HUDEP-2 (cell line): ENCODE data around the gene EPB41L2.
"Not testable (repeated sequence)": the region's sequence is repeated elsewhere in the genome, so short reads cannot be mapped to it uniquely, and the experiment has no call there.

Experiments used
- DNase-seq, 76 experiments: peaks; one replicate each; lab custom pipeline; 2025; ENCODE audit not compliant: unreplicated experiment in 76 of 76; lab: John Stamatoyannopoulos, UW

The EPB41L2 gene

GRCh38 chr6:131007286-131007685 is 55.8 kb downstream of the EPB41L2 start:
- DNase-seq = no peak

DNA sequence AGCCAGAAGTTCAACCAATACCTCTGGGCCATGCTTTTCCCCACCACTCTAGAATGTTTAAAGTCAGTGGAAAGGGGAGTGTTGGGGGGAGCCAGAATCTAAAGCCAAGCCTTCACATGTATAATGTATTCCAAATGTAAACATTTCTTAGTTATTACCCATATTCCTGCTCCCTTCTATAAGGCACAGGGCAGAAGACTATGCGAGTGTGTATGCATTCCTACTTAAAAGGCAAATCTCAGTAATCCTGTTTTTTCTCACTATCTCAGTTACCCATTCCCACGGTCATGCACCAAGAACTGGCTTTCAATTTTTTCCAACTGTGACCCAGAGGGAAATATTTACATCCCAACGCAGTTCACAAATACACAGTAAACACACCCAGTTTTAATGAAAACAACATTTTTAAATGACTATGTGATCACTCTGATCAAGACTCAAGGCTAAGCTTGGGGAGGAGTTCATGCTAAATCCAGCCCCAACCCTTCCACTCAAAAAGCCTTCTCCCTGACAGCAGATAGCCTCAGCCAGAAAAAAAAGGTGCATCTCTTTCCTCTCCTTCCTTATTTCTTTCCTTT is 57.5 kb downstream of the EPB41L2 start:
- DNase-seq = no peak

GRCh38 chr6:131004936-131005335 is 58.1 kb downstream of the EPB41L2 start:
- no peak for DNase-seq

- no peak for DNase-seq
Measured at GRCh38 chr6:131004387-131004755, 58.7 kb downstream of the EPB41L2 start.

DNA sequence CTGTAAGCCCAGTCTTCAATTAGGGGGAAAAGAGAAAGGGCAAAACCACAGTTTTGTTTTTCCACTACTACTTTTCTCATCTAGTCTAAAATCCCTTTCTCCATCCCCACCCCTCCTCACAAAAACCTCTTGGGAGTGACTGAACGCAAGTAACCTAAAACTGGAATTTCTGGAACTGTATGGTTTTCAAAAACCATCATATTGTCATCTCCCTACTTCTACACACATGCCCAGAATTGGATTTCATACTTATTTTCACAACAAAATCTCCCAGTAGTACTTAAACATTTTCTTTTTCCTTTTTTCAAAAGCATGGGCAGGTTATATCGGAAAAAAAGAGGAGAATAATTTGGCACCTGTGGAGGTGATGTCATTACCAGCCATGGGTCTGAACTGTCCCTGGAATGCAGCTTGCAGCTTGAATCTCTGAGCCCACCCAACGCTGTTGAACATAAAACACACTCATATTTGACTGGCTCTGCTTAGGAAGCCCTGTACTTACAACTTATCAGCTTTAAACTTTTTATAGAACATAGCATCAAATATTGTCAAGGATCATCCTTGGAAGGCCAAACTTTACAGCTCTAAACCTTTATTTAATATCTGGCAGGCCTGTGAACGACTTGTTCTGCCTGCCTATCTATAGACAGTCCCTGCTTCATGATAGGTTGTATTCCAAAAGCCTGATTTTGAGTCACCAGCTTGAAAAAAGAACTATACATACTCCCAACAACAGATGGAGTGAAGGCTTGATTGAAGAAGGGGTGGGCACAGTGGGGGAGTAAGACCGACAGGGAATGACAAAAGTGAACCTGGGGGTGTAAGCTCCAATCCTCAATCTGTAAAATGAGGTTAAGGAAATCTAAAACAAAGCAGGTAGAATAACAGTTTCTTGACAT is 59.3 kb downstream of the EPB41L2 start:
- no peak for DNase-seq

DNA sequence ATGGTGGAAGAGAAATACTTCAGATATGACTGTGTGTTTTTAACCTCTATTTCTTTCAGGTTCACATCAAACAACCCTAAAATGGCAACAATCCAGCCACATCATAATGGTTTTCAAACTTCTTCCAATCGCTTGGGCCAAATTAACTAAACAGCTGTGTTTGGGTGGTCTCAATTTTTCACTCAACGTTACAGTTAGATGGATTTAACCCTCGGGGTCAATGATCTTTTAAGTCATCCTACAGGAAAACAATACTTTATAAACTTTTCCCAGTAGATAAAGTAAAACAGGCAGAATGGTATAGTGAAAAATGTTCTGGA is 60.4 kb downstream of the EPB41L2 start:
- DNase-seq = no peak

DNA sequence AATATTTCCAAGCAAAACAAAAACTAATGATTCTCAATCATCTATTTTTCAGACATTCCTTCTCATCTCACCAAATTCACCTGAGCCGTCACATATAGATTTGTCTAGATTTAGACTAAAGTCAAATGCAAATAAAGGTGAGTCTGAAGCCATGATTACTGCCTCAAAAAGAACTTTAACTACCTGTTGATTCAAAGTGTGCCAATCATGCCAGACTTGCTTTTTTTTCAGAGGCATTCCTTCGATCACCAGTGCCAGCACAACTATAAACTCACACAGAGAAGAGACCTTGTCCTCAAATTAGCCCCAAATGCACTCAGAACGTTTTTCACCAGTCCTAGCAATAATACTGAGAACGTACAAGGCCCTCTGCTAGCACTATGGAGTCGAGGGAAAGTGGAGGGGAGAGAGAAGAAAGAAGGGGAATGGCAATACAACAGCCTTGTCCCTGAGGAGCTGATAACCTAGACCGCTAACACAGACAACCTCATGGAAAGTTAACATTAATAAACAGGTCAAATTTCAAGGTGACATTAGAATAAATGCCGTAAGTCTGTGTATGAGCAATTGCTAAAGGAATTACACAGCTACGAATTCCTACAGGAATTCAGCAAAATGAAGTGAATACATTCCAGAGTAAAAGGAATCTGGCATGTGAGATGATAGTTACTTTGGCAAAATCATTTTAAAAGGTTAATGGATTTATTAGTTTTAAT is 60.9 kb downstream of the EPB41L2 start:
- DNase-seq = no peak

GRCh38 chr6:131001111-131001736 is 61.8 kb downstream of the EPB41L2 start:
- DNase-seq = no peak

- no peak for DNase-seq
Measured at GRCh38 chr6:131000544-131000943, 62.5 kb downstream of the EPB41L2 start.

GRCh38 chr6:130997061-130997753 is 65.8 kb downstream of the EPB41L2 start:
- no peak for DNase-seq

- no peak for DNase-seq
Measured at GRCh38 chr6:130996635-130997034, 66.4 kb downstream of the EPB41L2 start.

DNA sequence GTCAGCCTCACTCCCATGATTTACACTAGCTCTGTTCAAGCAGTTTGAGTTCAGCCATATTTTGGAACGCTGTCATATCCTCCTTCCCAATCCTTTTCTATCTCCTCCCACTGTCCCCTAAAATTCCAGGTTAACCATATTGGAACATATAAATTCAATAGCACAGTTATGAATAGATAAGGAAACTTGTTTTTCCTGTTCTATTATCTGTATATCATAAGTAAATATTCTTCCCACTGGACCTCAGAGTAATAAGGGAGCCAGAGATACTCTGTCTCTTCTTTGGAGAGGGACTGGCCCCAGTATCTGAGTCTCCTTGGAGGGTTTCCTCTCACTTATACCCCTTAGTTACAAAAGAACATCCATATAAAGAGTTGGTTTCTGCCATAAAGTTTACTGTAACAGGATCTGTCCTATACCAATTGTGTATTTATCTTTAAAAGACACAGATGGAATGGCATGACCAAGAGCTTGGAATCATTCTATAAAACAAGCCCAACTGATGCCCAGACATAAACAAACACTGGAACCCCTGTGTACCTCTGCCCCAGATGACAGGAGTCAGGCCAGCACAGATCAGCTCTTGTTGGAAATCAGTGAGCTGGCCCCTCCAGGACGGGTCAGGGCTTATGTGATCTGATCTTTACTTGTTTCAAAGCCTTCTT is 67.1 kb downstream of the EPB41L2 start:
- no peak for DNase-seq

DNA sequence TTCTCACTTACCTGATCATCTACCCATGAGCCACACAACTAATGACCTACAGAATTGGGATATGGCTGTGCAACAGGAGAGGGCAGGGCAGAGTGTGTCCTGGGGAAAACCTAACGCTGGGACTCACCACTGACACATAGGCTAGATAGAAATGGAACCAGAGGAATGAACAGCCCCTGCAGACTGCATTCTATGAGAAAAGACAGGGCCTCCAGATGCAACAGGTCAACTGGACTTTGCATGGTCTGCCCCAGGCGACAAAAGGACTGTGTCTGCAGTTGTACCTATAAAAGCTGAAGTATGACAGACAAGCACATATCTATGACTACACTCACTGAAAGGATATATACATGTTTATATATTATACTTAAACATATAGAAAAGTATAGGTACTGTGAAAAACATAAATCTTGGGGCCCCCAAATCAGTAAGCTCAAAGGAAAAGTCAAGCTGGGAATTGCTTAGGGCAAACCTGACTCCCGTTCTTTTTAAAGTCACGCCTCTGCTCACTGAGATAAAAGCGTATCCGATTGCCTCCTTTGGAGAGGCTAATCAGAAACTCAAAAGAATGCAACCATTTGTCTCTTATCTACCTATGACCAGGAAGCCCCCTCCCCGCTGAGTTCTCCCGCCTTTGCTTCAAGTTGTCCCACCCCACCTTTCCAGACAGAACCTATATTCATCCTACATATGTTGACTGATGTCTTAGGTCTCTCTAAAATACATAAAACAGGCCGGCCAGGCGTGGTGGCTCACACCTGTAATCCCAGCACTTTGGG is 68.5 kb downstream of the EPB41L2 start:
- no peak for DNase-seq

- no peak for DNase-seq
Measured at GRCh38 chr6:130993292-130993765, 69.7 kb downstream of the EPB41L2 start.

DNA sequence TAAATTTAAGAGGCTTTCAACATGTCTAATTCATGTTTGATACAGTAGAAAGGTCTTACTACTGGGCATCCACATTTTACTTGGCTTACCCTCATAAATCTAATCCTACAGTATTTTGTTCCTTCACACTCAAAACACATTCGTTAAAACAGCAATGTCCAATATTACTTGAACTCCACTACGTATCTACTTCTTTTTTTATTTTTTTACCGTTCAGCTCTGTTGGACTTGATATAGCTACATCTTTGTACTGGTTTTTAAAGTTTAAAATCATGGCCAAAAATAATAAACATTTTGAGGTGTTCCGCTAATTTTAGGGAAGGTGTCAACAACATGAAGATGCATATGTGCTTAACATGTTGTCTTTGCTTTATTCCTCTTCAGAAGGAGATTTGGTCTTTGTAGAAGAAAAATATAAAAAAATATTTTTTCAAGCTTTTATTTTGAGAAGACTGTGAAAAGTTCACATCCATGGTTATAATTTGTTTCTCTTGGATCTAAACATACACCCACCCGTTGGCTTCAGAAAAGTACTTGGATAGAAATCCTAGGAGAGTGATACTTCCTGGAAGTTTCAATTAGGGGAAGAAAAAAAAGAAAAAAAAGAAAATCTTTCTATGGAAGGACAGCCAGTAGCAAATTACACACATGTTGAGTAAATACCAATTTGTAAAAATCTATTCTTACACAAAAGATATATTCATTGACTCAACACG is 71.5 kb downstream of the EPB41L2 start:
- DNase-seq = no peak

DNA sequence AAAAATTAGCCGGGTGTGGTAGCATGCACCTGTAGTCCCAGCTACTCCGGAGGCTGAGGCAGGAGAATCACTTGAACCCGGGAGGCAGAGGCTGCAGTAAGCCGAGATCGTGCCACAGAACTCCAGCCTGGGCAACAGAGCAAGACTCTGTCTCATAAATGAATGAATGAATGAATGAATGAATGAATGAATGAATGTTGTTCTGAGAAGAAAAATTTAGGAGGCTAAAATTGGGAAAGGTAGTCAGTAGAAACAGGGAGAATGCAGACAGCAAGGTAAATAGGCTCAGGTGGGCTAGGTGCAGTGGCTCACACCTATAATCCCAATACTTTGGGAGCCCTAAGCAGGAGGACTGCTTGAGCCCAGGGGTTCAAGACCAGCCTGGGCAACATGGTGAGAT is 75.5 kb downstream of the EPB41L2 start:
- not testable (repeated sequence) for DNase-seq

- DNase-seq = no peak
Measured at GRCh38 chr6:130985115-130985514, 77.9 kb downstream of the EPB41L2 start.

DNA sequence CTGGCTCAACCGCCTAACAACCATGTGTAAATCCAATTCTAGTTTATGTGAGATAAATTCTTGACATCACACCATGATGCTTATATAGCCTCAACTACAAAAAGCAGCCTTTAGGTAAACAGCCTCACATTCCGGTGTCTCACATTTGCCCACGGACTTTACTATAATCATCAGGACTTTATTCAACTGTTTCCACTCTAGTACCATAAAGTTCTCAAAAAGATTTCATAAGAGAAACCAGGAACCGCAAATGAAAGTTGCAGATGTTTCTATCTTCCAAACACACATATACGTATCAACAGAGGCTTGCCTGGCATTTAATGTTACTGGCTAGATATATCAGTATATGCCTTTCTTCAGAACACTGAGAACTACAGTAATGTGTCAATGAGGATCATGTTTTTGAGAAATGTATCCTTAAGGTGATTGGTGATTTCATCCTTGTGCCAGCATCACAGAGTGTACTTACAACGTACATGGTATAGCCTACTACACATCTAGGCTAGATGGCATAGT is 80.0 kb downstream of the EPB41L2 start:
- DNase-seq = no peak

GRCh38 chr6:130982135-130982534 is 80.9 kb downstream of the EPB41L2 start:
- no peak for DNase-seq
